ENCODE measurements around the gene NKAPL.

DNA sequence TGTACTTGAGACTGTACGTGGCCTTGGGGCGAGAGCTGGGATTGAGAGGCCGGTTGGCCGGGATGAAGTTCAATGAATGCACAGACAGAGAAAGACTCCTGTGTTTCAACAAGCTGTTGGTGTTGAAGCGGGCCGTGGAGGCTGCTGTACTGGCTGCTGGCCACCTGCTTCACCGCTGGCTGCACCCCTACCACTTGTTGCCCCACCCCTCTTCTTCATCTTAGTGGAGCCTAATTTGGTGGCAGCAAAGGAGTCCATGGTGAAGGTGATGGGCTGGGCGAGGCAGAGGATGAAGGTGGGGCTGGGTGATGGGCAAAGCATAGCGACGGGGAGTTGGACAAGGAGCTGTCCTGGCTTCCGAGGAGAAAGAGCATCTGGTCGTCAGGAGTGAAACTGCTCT, 41.2 kb upstream of the NKAPL start:
- TF ChIP-seq POLR2AphosphoS5 (IDR thresholded peaks at IDR 0.05; ENCODE audit: borderline replicate concordance, low read depth, low read length) (no peak), EZH2 (IDR thresholded peaks at IDR 0.05) (no peak)

Data from SK-N-MC (cell line).